Endothelial cell of umbilical vein (primary cell): ENCODE data around the gene MTM1. TPM values are rescaled to one million over a fixed set of nuclear protein-coding genes. Genes with fewer than 3 reads are reported as not detected.

Experiments used
- BruUV-seq: library from RNA; stranded (reverse); fragments of 400-500 nt; replicated peaks from 2 replicates; lab custom pipeline; 2021; lab: Mats Ljungman, UMichigan
- CTCF ChIA-PET: fragments of 300-600, 350-600 bp; sonication (Branson Sonifier 250); formaldehyde crosslinking; loops from one replicate; lab custom pipeline; 2021; ENCODE audit warnings: antibody characterized with exemption, inconsistent platforms; lab: Charles Lee
- POLR2A ChIA-PET: fragments of 300-600, 350-600 bp; sonication (Branson Sonifier 250); formaldehyde crosslinking; loops from one replicate; lab custom pipeline; 2021; ENCODE audit warnings: antibody characterized with exemption, inconsistent platforms; lab: Charles Lee
- DNase-seq: peaks from one replicate; pipeline ENCODE4 v3.0.0-alpha.2; 2011; ENCODE audit warnings: low read depth, low spot score
- FAIRE-seq: peaks from 2 replicates; lab custom pipeline; 2011; peaks lifted over from hg19 to GRCh38; lab: Jason Lieb, UNC
- H2AFZ ChIP-seq: 2 replicates; pipeline ENCODE4 v1.6.0; 2012; ENCODE audit warnings: low read depth, low read length, control low read depth, inconsistent platforms
- H3K27ac ChIP-seq: 2 replicates; pipeline ENCODE4 v1.5.1; 2011; ENCODE audit warnings: low read depth, mild to moderate bottlenecking, control low read depth, low read length, moderate library complexity; ENCODE audit not compliant: insufficient read depth
- H3K27me3 ChIP-seq, 2 experiments: 2 replicates each; pipeline versions ENCODE4 v1.6.0 to v1.6.1; 2011; ENCODE audit warnings: low read length in 2 of 2, mixed read lengths in 1 of 2; ENCODE audit not compliant: control insufficient read depth in 2 of 2, insufficient read depth in 2 of 2
- H3K36me3 ChIP-seq, 2 experiments: 2 replicates in 1 of 2; 3 replicates in 1 of 2; pipeline ENCODE4 v1.5.1; 2011; ENCODE audit warnings: low read length in 2 of 2, mild to moderate bottlenecking in 1 of 2, moderate library complexity in 1 of 2; ENCODE audit not compliant: control insufficient read depth in 2 of 2, insufficient read depth in 2 of 2; ENCODE audit errors: extremely low read depth in 1 of 2
- H3K4me1 ChIP-seq: 3 replicates; pipeline ENCODE4 v1.5.1; 2011; ENCODE audit warnings: mild to moderate bottlenecking, low read length; ENCODE audit not compliant: control insufficient read depth, insufficient read depth; ENCODE audit errors: extremely low read depth
- H3K4me2 ChIP-seq: 2 replicates; pipeline ENCODE4 v1.6.1; 2011; ENCODE audit warnings: low read length, control low read depth, mixed read lengths; ENCODE audit not compliant: insufficient read depth
- H3K4me3 ChIP-seq, 3 experiments: fragments of 200-600 bp in 1 of 3; sonication (generic), shearing (Covaris generic) in 1 of 3; replicated peaks in 1 of 3; 2 replicates each; pipeline ENCODE4 v1.5.1; 2011 to 2016; ENCODE audit warnings: control low read depth in 3 of 3, low read length in 3 of 3, mild to moderate bottlenecking in 2 of 3, inconsistent platforms in 1 of 3, low read depth in 1 of 3, moderate library complexity in 1 of 3; ENCODE audit not compliant: insufficient read depth in 1 of 3
- H3K79me2 ChIP-seq: 2 replicates; pipeline ENCODE4 v1.6.0; 2012; ENCODE audit warnings: low read length, inconsistent platforms; ENCODE audit not compliant: control insufficient read depth, insufficient read depth
- H3K9ac ChIP-seq: replicated peaks from 2 replicates; pipeline ENCODE3; 2011; ENCODE audit warnings: low read length, control low read depth; ENCODE audit not compliant: insufficient read depth; ENCODE audit errors: extremely low read depth
- H3K9me1 ChIP-seq: replicated peaks from 3 replicates; pipeline ENCODE4 v1.6.0; 2011; ENCODE audit warnings: mild to moderate bottlenecking, low read length; ENCODE audit not compliant: control insufficient read depth, insufficient read depth; ENCODE audit errors: extremely low read depth
- H3K9me3 ChIP-seq: replicated peaks from 2 replicates; pipeline ENCODE4 v1.5.1; 2012; ENCODE audit warnings: low read length, inconsistent platforms; ENCODE audit not compliant: control insufficient read depth, insufficient read depth
- H4K20me1 ChIP-seq: replicated peaks from 2 replicates; pipeline ENCODE3; 2011; ENCODE audit warnings: mild to moderate bottlenecking, low read length; ENCODE audit not compliant: control insufficient read depth, insufficient read depth; ENCODE audit errors: extremely low read depth
- FOS ChIP-seq: IDR thresholded peaks from 2 replicates; pipeline ENCODE4 v1.6.1; 2011; ENCODE audit warnings: mild to moderate bottlenecking, low read length, moderate library complexity, borderline replicate concordance; ENCODE audit not compliant: insufficient read depth
- MYC ChIP-seq: IDR thresholded peaks from one replicate; pipeline ENCODE4 v1.6.1; 2011; ENCODE audit warnings: mild to moderate bottlenecking, low read depth, low read length
- POLR2A ChIP-seq: IDR thresholded peaks from 2 replicates; pipeline ENCODE4 v1.6.1; 2012; ENCODE audit warnings: low read depth, mild to moderate bottlenecking, control low read depth, low read length
- POLR2AphosphoS5 ChIP-seq: IDR thresholded peaks from 2 replicates; pipeline ENCODE4 v1.6.1; 2012; ENCODE audit warnings: low read depth, mild to moderate bottlenecking, control low read depth, low read length, moderate library complexity; ENCODE audit not compliant: insufficient read depth
- dilution Hi-C: fragments of 300-500 bp; cut with MboI; formaldehyde crosslinking; loops from one replicate; pipeline ENCODE4 v1.15.0; 2019; ENCODE audit warnings: low sequenced_read_pairs; ENCODE audit not compliant: extremely low pct_ligation_motif_present
- intact Hi-C: fragments of 100-400 bp; cut with micrococcal nuclease; formaldehyde crosslinking; loops from one replicate; pipeline ENCODE4 v1.10.0; 2022
- polyA plus RNA-seq, 4 experiments: library from polyadenylated mRNA; depleted of rRNA in 3 of 4; stranded (reverse) in 3 of 4; unstranded in 1 of 4; fragments of >200 nt; gene quantifications; 2 replicates each; pipeline versions ENCODE4 v1.2.1 to v1.2.3, GENCODE V29; 2011 to 2012; ENCODE audit warnings: missing spikeins in 1 of 4
- total RNA-seq: library from RNA; stranded (reverse); gene quantifications from 2 replicates; pipeline ENCODE4 v1.2.3, GENCODE V29; 2021
- TF ChIP-seq, protein P1 (sequence below): IDR thresholded peaks from 2 replicates; pipeline ENCODE4 v1.6.1; 2011; ENCODE audit not compliant: insufficient read depth, insufficient read length
- TF ChIP-seq, protein P2 (sequence below), 2 donors: IDR thresholded peaks; 1 replicate in 1 of 2; 2 replicates in 1 of 2; pipeline ENCODE4 v1.5.1; 2011; ENCODE audit warnings: low read length in 2 of 2, mild to moderate bottlenecking in 2 of 2, moderate library complexity in 2 of 2, control low read depth in 1 of 2, inconsistent platforms in 1 of 2, low read depth in 1 of 2; ENCODE audit not compliant: insufficient read depth in 1 of 2; ENCODE audit errors: extremely low read depth in 1 of 2

Gene MTM1
- total and polyA plus RNA-seq, 2 donors (not counting 3 experiments of a cell fraction or from before 2014, with no cell fraction given): 2.4 to 13.2 TPM

DNA sequence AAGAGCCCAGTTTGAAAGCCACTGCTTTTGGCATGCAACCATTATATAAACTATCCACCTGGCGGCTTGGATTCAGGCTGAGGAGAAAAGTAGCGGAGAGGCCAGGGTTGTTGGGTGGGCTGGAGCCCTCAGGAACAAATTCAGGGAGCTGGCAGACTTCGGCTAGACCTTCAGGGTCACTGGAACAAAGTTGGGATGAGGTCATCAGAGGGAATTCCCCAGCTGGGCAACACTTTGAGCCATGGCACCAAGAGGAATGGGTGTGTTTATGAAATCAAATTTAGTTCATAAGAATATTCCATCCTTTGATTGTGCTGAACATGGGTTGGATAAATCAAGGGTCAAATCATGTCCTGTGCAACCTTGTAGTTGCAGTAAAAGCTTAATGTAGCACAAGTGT, 146.8 kb downstream of the MTM1 start:
- FAIRE-seq: peak; percentile 60
- TF ChIP-seq, protein P1, sequence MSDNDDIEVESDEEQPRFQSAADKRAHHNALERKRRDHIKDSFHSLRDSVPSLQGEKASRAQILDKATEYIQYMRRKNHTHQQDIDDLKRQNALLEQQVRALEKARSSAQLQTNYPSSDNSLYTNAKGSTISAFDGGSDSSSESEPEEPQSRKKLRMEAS: no peak
- TF ChIP-seq MYC (no peak), FOS (no peak), POLR2AphosphoS5 (no peak), POLR2A (no peak)
- TF ChIP-seq, protein P2, sequence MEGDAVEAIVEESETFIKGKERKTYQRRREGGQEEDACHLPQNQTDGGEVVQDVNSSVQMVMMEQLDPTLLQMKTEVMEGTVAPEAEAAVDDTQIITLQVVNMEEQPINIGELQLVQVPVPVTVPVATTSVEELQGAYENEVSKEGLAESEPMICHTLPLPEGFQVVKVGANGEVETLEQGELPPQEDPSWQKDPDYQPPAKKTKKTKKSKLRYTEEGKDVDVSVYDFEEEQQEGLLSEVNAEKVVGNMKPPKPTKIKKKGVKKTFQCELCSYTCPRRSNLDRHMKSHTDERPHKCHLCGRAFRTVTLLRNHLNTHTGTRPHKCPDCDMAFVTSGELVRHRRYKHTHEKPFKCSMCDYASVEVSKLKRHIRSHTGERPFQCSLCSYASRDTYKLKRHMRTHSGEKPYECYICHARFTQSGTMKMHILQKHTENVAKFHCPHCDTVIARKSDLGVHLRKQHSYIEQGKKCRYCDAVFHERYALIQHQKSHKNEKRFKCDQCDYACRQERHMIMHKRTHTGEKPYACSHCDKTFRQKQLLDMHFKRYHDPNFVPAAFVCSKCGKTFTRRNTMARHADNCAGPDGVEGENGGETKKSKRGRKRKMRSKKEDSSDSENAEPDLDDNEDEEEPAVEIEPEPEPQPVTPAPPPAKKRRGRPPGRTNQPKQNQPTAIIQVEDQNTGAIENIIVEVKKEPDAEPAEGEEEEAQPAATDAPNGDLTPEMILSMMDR (IDR thresholded peaks at IDR 0.05; ENCODE audit: extremely low read depth in 1 of 2, insufficient read depth in 1 of 2, low read depth in 1 of 2, low read length in 2 of 2): no peak
- H3K9me1 ChIP-seq: no peaks in the 10 kb centered on the region
- peaks cover 3% of the 10 kb centered on the region for H3K4me1 ChIP-seq
- POLR2A ChIA-PET: interaction anchor here (0.6 kb wide), 1 partner anchor 308 kb away, joined by 4 read pairs; no protein-coding TSS in a partner anchor
- H3K36me3 ChIP-seq: no peaks in the 10 kb centered on the region
- H3K4me2 ChIP-seq: no peak overlapping the region
- no peaks in the 10 kb centered on the region for H4K20me1 ChIP-seq
- CTCF ChIA-PET: interaction anchor here (0.8 to 2.3 kb wide), 8 partner anchors 9 to 777 kb away, joined by 3 to 24 read pairs (median 6); partner anchors contain the start of gene EOLA2
- H3K79me2 ChIP-seq: no peaks in the 10 kb centered on the region
- H3K4me3 ChIP-seq: no peak overlapping the region
- no peak overlapping the region for H2AFZ ChIP-seq
- H3K9ac ChIP-seq: no peak overlapping the region
- dilution Hi-C loops: no loop called here
- DNase-seq: peak; percentile 16
- intact Hi-C loops: loop anchor here (2.0 to 5.0 kb wide), 3 partner anchors 213 to 763 kb away; no protein-coding TSS in a partner anchor
- H3K27me3 ChIP-seq: no peaks in the 10 kb centered on the region
- H3K27ac ChIP-seq: peak overlapping the region; percentile 18
- BruUV-seq: no TSS peak
- no peaks in the 10 kb centered on the region for H3K9me3 ChIP-seq
